Panc1 (cell line): ENCODE measurements around the gene BOC. TPM values are rescaled to one million over a fixed set of nuclear protein-coding genes. Genes with fewer than 3 reads are reported as not detected.

Source experiments
- ATAC-seq: fragments of 200-7000 bp; cut with Tn5 transposase; 2 replicates; pipeline ENCODE4 v1.9.1; 2020; ENCODE audit warnings: mild to moderate bottlenecking, moderate library complexity
- BruUV-seq: library from RNA; stranded (reverse); fragments of 400-500 nt; replicated peaks from 2 replicates; lab custom pipeline; 2021; lab: Mats Ljungman, UMichigan
- CTCF ChIA-PET: fragments of 300-600 bp; sonication (Branson Sonifier 250); formaldehyde crosslinking; loops from one replicate; lab custom pipeline; 2022; ENCODE audit warnings: antibody characterized with exemption; lab: Charles Lee
- POLR2A ChIA-PET: fragments of 300-600 bp; sonication (Branson Sonifier 250); formaldehyde crosslinking; loops from one replicate; lab custom pipeline; 2022; ENCODE audit warnings: antibody characterized with exemption; lab: Charles Lee
- DNase-seq: peaks from one replicate; pipeline ENCODE4 v3.0.0-alpha.2; 2010; ENCODE audit warnings: low read depth, low spot score
- H3K27ac ChIP-seq: 2 replicates; pipeline ENCODE4 v1.5.1; 2011; ENCODE audit warnings: mild to moderate bottlenecking, low read length, inconsistent platforms
- H3K27me3 ChIP-seq: fragments of 200-500 bp; sonication (Bioruptor generic); 2 replicates; pipeline ENCODE4 v1.6.0; 2014; ENCODE audit warnings: low read length, inconsistent platforms; ENCODE audit not compliant: control insufficient read depth, insufficient read depth
- H3K36me3 ChIP-seq: fragments of 200-500 bp; sonication (Bioruptor generic); 2 replicates; pipeline ENCODE4 v1.5.1; 2014; ENCODE audit warnings: inconsistent platforms, mild to moderate bottlenecking, low read length, moderate library complexity; ENCODE audit not compliant: control insufficient read depth, insufficient read depth
- H3K4me1 ChIP-seq: 2 replicates; pipeline ENCODE4 v1.5.1; 2011; ENCODE audit warnings: inconsistent platforms, mild to moderate bottlenecking, low read length, moderate library complexity; ENCODE audit not compliant: control insufficient read depth, insufficient read depth
- H3K4me3 ChIP-seq, 2 experiments: 2 replicates each; pipeline ENCODE4 v1.5.1; 2011 to 2012; ENCODE audit warnings: low read depth in 2 of 2, low read length in 2 of 2, mild to moderate bottlenecking in 2 of 2, inconsistent platforms in 1 of 2, moderate library complexity in 1 of 2
- H3K9me3 ChIP-seq: fragments of 200-500 bp; sonication (Bioruptor generic); 2 replicates; pipeline ENCODE4 v1.5.1; 2014; ENCODE audit warnings: low read depth, mild to moderate bottlenecking, inconsistent platforms, low read length, moderate library complexity; ENCODE audit not compliant: control insufficient read depth, insufficient read depth
- CTCF ChIP-seq: fragments of 450-650 bp; IDR thresholded peaks from 2 replicates; pipeline ENCODE4 v1.5.1; 2017; ENCODE audit warnings: mild to moderate bottlenecking
- POLR2AphosphoS5 ChIP-seq: IDR thresholded peaks from 2 replicates; pipeline ENCODE4 v1.6.1; 2012; ENCODE audit warnings: mild to moderate bottlenecking, low read depth, low read length, moderate library complexity
- REST ChIP-seq, 2 experiments: IDR thresholded peaks; 2 replicates each; pipeline ENCODE4 v1.6.1; 2011 to 2012; ENCODE audit warnings: low read depth in 2 of 2, control low read depth in 1 of 2, low read length in 1 of 2, mild to moderate bottlenecking in 1 of 2, moderate library complexity in 1 of 2; ENCODE audit not compliant: insufficient read depth in 1 of 2
- SIN3A ChIP-seq: IDR thresholded peaks from 2 replicates; pipeline ENCODE4 v1.6.1; 2012; ENCODE audit warnings: low read depth, mild to moderate bottlenecking, low read length, moderate library complexity, borderline replicate concordance; ENCODE audit not compliant: insufficient read depth
- TCF7L2 ChIP-seq: IDR thresholded peaks from 2 replicates; pipeline ENCODE4 v1.6.1; 2011; ENCODE audit warnings: mild to moderate bottlenecking, low read depth, low read length, inconsistent platforms
- in situ Hi-C: cut with HindIII; loops from 2 replicates; pipeline ENCODE4 v1.10.0; 2016; ENCODE audit warnings: low sequenced_read_pairs, low pct_unique_long_range_greater_than_20kb
- intact Hi-C: fragments of 100-400 bp; cut with micrococcal nuclease; formaldehyde crosslinking; loops from one replicate; pipeline ENCODE4 v1.10.0; 2022; ENCODE audit not compliant: unreplicated experiment
- total RNA-seq: library from RNA; stranded (reverse); gene quantifications from one replicate; pipeline ENCODE4 v1.2.1, GENCODE V29; 2021; ENCODE audit not compliant: unreplicated experiment

Gene BOC
- total RNA-seq, 1 experiment from 2014 or later: 0.33 TPM

- TF ChIP-seq CTCF: no peak
- no peak for TF ChIP-seq TCF7L2
- no peak for TF ChIP-seq SIN3A
- no peak for TF ChIP-seq POLR2AphosphoS5
- no peak for TF ChIP-seq REST (IDR thresholded peaks at IDR 0.05; ENCODE audit: insufficient read depth in 1 of 2, low read depth in 2 of 2, low read length in 1 of 2)
- intact Hi-C loops: no loop called here
- ATAC-seq (no peak), DNase-seq (no peak)
- CTCF ChIA-PET: no interaction called here
- POLR2A ChIA-PET: no interaction called here
- in situ Hi-C loops: no loop called here
- no peaks in the 10 kb centered on the region for H3K36me3 ChIP-seq
- no peak overlapping the region for H3K27ac ChIP-seq
- H3K4me3 ChIP-seq: no peak overlapping the region
- no TSS peak for BruUV-seq
- no peaks in the 10 kb centered on the region for H3K4me1 ChIP-seq
- H3K27me3 ChIP-seq: no peaks in the 10 kb centered on the region; the same call in 1 of the 2 replicates
- no peaks in the 10 kb centered on the region for H3K9me3 ChIP-seq
Observed at GRCh38 chr3:113240841-113241240, 29.5 kb downstream of the BOC start.

GRCh38 chr3:113241292-113242095, 30.1 kb downstream of the BOC start:
- CTCF ChIA-PET: no interaction called here
- H3K27me3 ChIP-seq: no peaks in the 10 kb centered on the region; the same call in 1 of the 2 replicates
- no peak for DNase-seq
- intact Hi-C loops (no loop called here), in situ Hi-C loops (no loop called here)
- no peak for ATAC-seq
- POLR2A ChIA-PET: no interaction called here
- H3K36me3 ChIP-seq: no peaks in the 10 kb centered on the region
- no peaks in the 10 kb centered on the region for H3K9me3 ChIP-seq
- no TSS peak for BruUV-seq
- no peaks in the 10 kb centered on the region for H3K4me1 ChIP-seq
- H3K27ac ChIP-seq: no peak overlapping the region
- no peak overlapping the region for H3K4me3 ChIP-seq
- TF ChIP-seq POLR2AphosphoS5: no peak
- TF ChIP-seq REST (IDR thresholded peaks at IDR 0.05; ENCODE audit: insufficient read depth in 1 of 2, low read depth in 2 of 2, low read length in 1 of 2): no peak
- no peak for TF ChIP-seq SIN3A
- no peak for TF ChIP-seq TCF7L2
- no peak for TF ChIP-seq CTCF
